ENCODE measurements around the gene GSDMA. TPM values are rescaled to one million over a fixed set of nuclear protein-coding genes. Genes with fewer than 3 reads are reported as not detected.

GSDMA gene
- total and polyA plus RNA-seq, 8 donors: 0.09 to 0.73 TPM; not detected in 6

- ATAC-seq: peak; percentile 76 to 89 (median 87)
- Histone ChIP-seq H3K36me3 (peaks cover 0 to 34% (median 9%) of the 10 kb centered on the region in 3 donors), H3K4me3 (no peak overlapping the region), H3K4me1 (peaks cover 7 to 25% (median 15%) of the 10 kb centered on the region in 3 donors), H3K27ac (no peak overlapping the region), H3K27me3 (no peaks in the 10 kb centered on the region), H3K9me3 (no peaks in the 10 kb centered on the region)
- DNase-seq: peak; percentile 70 to 92 (median 83)
- FAIRE-seq: no peak
- WGBS, 2 donors: 25 to 30% methylated on average over 29 to 33 of the region's 33 CpGs
- intact Hi-C loops (cut with DNase I): loop anchor here in 1 of 3 donors (10.0 kb wide), 1 partner anchor 138 kb away; no protein-coding TSS in a partner anchor
- peak; percentile 90 to 98 (median 94) for TF ChIP-seq CTCF (IDR thresholded peaks at IDR 0.05)
These were observed 64.2 kb downstream of the GSDMA start for GRCh38 chr17:40026816-40027613.

Small RNAs within 50 kb of the gene (microRNA-seq; reads per million reads assigned to microRNA genes)
- gene MIR6884: 0 reads per million in 2 donors

Other genes with a start within 250 kb of the GSDMA start
- gene MIEN1, start 232.5 kb upstream of the GSDMA start, total RNA-seq: 10 to 100 TPM; 17.0 to 26.5 (median 24.3) TPM
- 10 to 100 TPM; 54.4 to 75.2 TPM for gene MIEN1, start 232.5 kb upstream of the GSDMA start, polyA plus RNA-seq
- 10 to 100 TPM; 17.8 to 39.9 (median 26.5) TPM for gene GRB7, start 225.1 kb upstream of the GSDMA start, total RNA-seq
- gene GRB7, start 225.1 kb upstream of the GSDMA start, polyA plus RNA-seq: 10 to 100 TPM; 50.4 to 64.4 TPM
- 1 to 10 TPM in 2 of 6 donors, under 1 TPM in 4; 0.32 to 1.2 (median 0.84) TPM for gene IKZF3, start 98.7 kb upstream of the GSDMA start, total RNA-seq
- gene IKZF3, start 98.7 kb upstream of the GSDMA start, polyA plus RNA-seq: under 1 TPM; 0.12 to 0.15 TPM
- not detected for gene ZPBP2, start 94.8 kb upstream of the GSDMA start, total RNA-seq
- not detected for gene ZPBP2, start 94.8 kb upstream of the GSDMA start, polyA plus RNA-seq
- gene GSDMB, start 44.4 kb upstream of the GSDMA start, total RNA-seq: 1 to 10 TPM; 2.5 to 9.9 (median 6.6) TPM
- 10 to 100 TPM; 16.9 to 23.6 TPM for gene GSDMB, start 44.4 kb upstream of the GSDMA start, polyA plus RNA-seq
- gene ORMDL3, start 35.4 kb upstream of the GSDMA start, total RNA-seq: 10 to 100 TPM; 45.0 to 78.1 (median 61.6) TPM
- gene ORMDL3, start 35.4 kb upstream of the GSDMA start, polyA plus RNA-seq: 10 to 100 TPM; 36.4 to 44.0 TPM
- not detected for gene LRRC3C, start 35.3 kb upstream of the GSDMA start, total RNA-seq
- gene LRRC3C, start 35.3 kb upstream of the GSDMA start, polyA plus RNA-seq: not detected
- gene PSMD3, start 17.8 kb downstream of the GSDMA start, total RNA-seq: 10 to 100 TPM; 34.2 to 43.5 (median 39.5) TPM
- 10 to 100 TPM; 32.0 to 41.7 TPM for gene PSMD3, start 17.8 kb downstream of the GSDMA start, polyA plus RNA-seq
- gene CSF3, start 52.4 kb downstream of the GSDMA start, total RNA-seq: under 1 TPM in 2 of 6 donors, not detected in 4; 0.16 to 0.20 TPM
- gene CSF3, start 52.4 kb downstream of the GSDMA start, polyA plus RNA-seq: 1 to 10 TPM in 1 of 2 donors, under 1 TPM in 1; 0.27 to 3.5 TPM
- gene MED24, start 91.4 kb downstream of the GSDMA start, total RNA-seq: 10 to 100 TPM; 22.1 to 43.7 (median 29.1) TPM
- 10 to 100 TPM; 58.5 to 60.1 TPM for gene MED24, start 91.4 kb downstream of the GSDMA start, polyA plus RNA-seq
- 10 to 100 TPM; 13.8 to 28.1 (median 20.6) TPM for gene THRA, start 100.0 kb downstream of the GSDMA start, total RNA-seq
- gene THRA, start 100.0 kb downstream of the GSDMA start, polyA plus RNA-seq: 10 to 100 TPM; 22.4 to 35.7 TPM
- gene NR1D1, start 137.6 kb downstream of the GSDMA start, total RNA-seq: 10 to 100 TPM in 4 of 6 donors, 1 to 10 TPM in 2; 4.8 to 16.6 (median 11.2) TPM
- gene NR1D1, start 137.6 kb downstream of the GSDMA start, polyA plus RNA-seq: 10 to 100 TPM; 11.0 to 17.5 TPM
- 10 to 100 TPM; 21.0 to 44.6 (median 29.2) TPM for gene MSL1, start 159.0 kb downstream of the GSDMA start, total RNA-seq
- 100 to 1,000 TPM in 1 of 2 donors, 10 to 100 TPM in 1; 71.0 to 105 TPM for gene MSL1, start 159.0 kb downstream of the GSDMA start, polyA plus RNA-seq
- 10 to 100 TPM; 31.3 to 46.2 (median 40.8) TPM for gene CASC3, start 177.5 kb downstream of the GSDMA start, total RNA-seq
- 10 to 100 TPM; 35.2 to 42.3 TPM for gene CASC3, start 177.5 kb downstream of the GSDMA start, polyA plus RNA-seq
- gene RAPGEFL1, start 214.5 kb downstream of the GSDMA start, total RNA-seq: 1 to 10 TPM; 2.6 to 4.9 (median 4.2) TPM
- gene RAPGEFL1, start 214.5 kb downstream of the GSDMA start, polyA plus RNA-seq: 10 to 100 TPM in 1 of 2 donors, 1 to 10 TPM in 1; 8.0 to 10.6 TPM

All from pancreas (tissue), 10 donors.